Ecto neural progenitor cell (in vitro differentiated cells): ENCODE results near the gene SMARCC1.

ENCODE experiments used
- DNase-seq: peaks from one replicate; pipeline ENCODE4 v3.0.0-alpha.2; 2018; ENCODE audit warnings: low spot score

SMARCC1 gene

GRCh38 chr3:47540281-47540680 lies 241.4 kb downstream of the SMARCC1 start:
- DNase-seq = no peak

- DNase-seq = no peak
These were observed 244.7 kb downstream of the SMARCC1 start for GRCh38 chr3:47536967-47537366.

GRCh38 chr3:47536221-47536891 lies 245.3 kb downstream of the SMARCC1 start:
- DNase-seq = peak; percentile 72
